Suprapubic skin (tissue), 4 donors: ENCODE results near the gene SEMA5A.

Source experiments
- EP300 ChIP-seq: sonication (generic); formaldehyde crosslinking; IDR thresholded peaks from one replicate; pipeline ENCODE4 v1.6.1; 2017; ENCODE audit warnings: antibody characterized with exemption
- POLR2A ChIP-seq, 2 donors: fragments of 450-650 bp; IDR thresholded peaks; one replicate each; pipeline ENCODE4 v1.6.1; 2017; ENCODE audit warnings: antibody characterized with exemption in 2 of 2, mild to moderate bottlenecking in 2 of 2, moderate library complexity in 2 of 2
- POLR2AphosphoS5 ChIP-seq, 3 donors: sonication (generic); formaldehyde crosslinking; IDR thresholded peaks; one replicate each; pipeline ENCODE4 v1.6.1; 2017; ENCODE audit warnings: antibody characterized with exemption in 3 of 3
- TF ChIP-seq, protein P1 (sequence below), 2 donors: fragments of 200-600 bp in 1 of 2; fragments of 450-650 bp in 1 of 2; sonication (generic) in 1 of 2; IDR thresholded peaks; one replicate each; pipeline ENCODE4 v1.5.1; 2016 to 2019; ENCODE audit warnings: antibody characterized with exemption in 2 of 2, mild to moderate bottlenecking in 1 of 2, moderate library complexity in 1 of 2

DNA sequence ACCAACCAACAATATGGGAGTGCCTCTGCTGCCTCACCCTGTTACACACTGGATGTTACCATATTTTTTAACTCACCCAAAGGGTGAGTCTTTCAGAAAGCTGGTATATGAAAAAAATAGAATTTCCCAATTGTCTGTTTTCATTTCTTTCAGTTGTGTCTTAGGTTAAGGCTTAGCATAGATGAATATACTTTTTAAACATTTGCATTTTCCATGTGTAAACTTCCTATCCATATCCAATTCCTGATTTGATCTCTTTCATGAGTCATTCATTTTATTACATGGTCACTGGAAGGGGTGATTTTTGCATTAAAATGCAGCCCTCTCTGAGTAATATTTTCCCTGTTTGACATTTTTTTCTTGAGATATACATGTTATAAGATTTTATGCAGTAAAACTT, 406.5 kb downstream of the SEMA5A start:
- TF ChIP-seq, protein P1, sequence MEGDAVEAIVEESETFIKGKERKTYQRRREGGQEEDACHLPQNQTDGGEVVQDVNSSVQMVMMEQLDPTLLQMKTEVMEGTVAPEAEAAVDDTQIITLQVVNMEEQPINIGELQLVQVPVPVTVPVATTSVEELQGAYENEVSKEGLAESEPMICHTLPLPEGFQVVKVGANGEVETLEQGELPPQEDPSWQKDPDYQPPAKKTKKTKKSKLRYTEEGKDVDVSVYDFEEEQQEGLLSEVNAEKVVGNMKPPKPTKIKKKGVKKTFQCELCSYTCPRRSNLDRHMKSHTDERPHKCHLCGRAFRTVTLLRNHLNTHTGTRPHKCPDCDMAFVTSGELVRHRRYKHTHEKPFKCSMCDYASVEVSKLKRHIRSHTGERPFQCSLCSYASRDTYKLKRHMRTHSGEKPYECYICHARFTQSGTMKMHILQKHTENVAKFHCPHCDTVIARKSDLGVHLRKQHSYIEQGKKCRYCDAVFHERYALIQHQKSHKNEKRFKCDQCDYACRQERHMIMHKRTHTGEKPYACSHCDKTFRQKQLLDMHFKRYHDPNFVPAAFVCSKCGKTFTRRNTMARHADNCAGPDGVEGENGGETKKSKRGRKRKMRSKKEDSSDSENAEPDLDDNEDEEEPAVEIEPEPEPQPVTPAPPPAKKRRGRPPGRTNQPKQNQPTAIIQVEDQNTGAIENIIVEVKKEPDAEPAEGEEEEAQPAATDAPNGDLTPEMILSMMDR (IDR thresholded peaks at IDR 0.05), result no peak
- TF ChIP-seq EP300, result no peak
- TF ChIP-seq POLR2A (IDR thresholded peaks at IDR 0.05), result no peak
- no peak for TF ChIP-seq POLR2AphosphoS5 (IDR thresholded peaks at IDR 0.05)
